HFFc6 (cell line): Measurements from ENCODE around the gene SLC7A4. TPM values are rescaled to one million over a fixed set of nuclear protein-coding genes. Genes with fewer than 3 reads are reported as not detected.
"Not testable (repeated sequence)": the region's sequence is repeated elsewhere in the genome, so short reads cannot be mapped to it uniquely, and the experiment has no call there.

Experiments
- DNase-seq: peaks from one replicate; pipeline ENCODE4 v3.0.0-alpha.2; 2018
- H3K27ac Mint-ChIP-seq: 2 replicates; pipeline ENCODE4 v1.8.0; 2020; ENCODE audit warnings: mild to moderate bottlenecking, mixed read lengths
- H3K27me3 Mint-ChIP-seq: 2 replicates; pipeline ENCODE4 v1.8.0; 2021; ENCODE audit warnings: mild to moderate bottlenecking, moderate library complexity, mixed read lengths; ENCODE audit not compliant: insufficient read depth
- H3K36me3 Mint-ChIP-seq: 2 replicates; pipeline ENCODE4 v1.8.0; 2021; ENCODE audit warnings: low read depth, mixed read lengths
- H3K4me1 Mint-ChIP-seq: 2 replicates; pipeline ENCODE4 v1.8.0; 2020; ENCODE audit warnings: low read depth, mixed read lengths
- H3K4me3 Mint-ChIP-seq: 2 replicates; pipeline ENCODE4 v1.8.0; 2020; ENCODE audit warnings: mild to moderate bottlenecking, moderate library complexity, mixed read lengths
- H3K9me3 Mint-ChIP-seq: 2 replicates; pipeline ENCODE4 v1.8.0; 2020; ENCODE audit warnings: mild to moderate bottlenecking, mixed read lengths
- CTCF ChIP-seq: fragments of 200-600 bp; sonication (generic); IDR thresholded peaks from 2 replicates; pipeline ENCODE4 v1.5.0; 2021; ENCODE audit warnings: antibody characterized with exemption, mild to moderate bottlenecking
- total RNA-seq, 6 experiments: library from RNA; stranded (reverse); fragmentation: NEBNext Ultra II Directional; extraction: Animal tissue kit (Norgen Biotek cat#: 25700); gene quantifications; 2 replicates in 1 of 6; 3 replicates in 5 of 6; pipeline ENCODE4 v1.2.3, GENCODE V29; 2021

The SLC7A4 gene
- total RNA-seq, 6 experiments from 2014 or later: 0.07 TPM; not detected in 5

- Mint-ChIP-seq H3K27me3 (peaks cover 10% of the 10 kb centered on the region), H3K4me1 (peaks cover 18% of the 10 kb centered on the region), H3K27ac (no peak overlapping the region), H3K9me3 (no peaks in the 10 kb centered on the region), H3K4me3 (no peak overlapping the region), H3K36me3 (no peaks in the 10 kb centered on the region)
- no peak for TF ChIP-seq CTCF
- no peak for DNase-seq
Observed at GRCh38 chr22:21073023-21073422, 40.7 kb upstream of the SLC7A4 start.

- not testable (repeated sequence) for H3K27ac Mint-ChIP-seq, H3K9me3 Mint-ChIP-seq, DNase-seq, H3K4me3 Mint-ChIP-seq, H3K36me3 Mint-ChIP-seq
- peaks cover 18% of the 10 kb centered on the region for H3K4me1 Mint-ChIP-seq
- peaks cover 15% of the 10 kb centered on the region for H3K27me3 Mint-ChIP-seq
Observed at GRCh38 chr22:21071796-21072195, 39.4 kb upstream of the SLC7A4 start.

GRCh38 chr22:21070690-21071615 lies 38.6 kb upstream of the SLC7A4 start:
- no peaks in the 10 kb centered on the region for H3K36me3 Mint-ChIP-seq
- no peak overlapping the region for H3K4me3 Mint-ChIP-seq
- H3K9me3 Mint-ChIP-seq: no peaks in the 10 kb centered on the region
- no peak overlapping the region for H3K27ac Mint-ChIP-seq
- H3K27me3 Mint-ChIP-seq: peaks cover 17% of the 10 kb centered on the region
- TF ChIP-seq CTCF: no peak
- peaks cover 18% of the 10 kb centered on the region for H3K4me1 Mint-ChIP-seq
- DNase-seq: no peak

GRCh38 chr22:21069375-21069774 lies 37.0 kb upstream of the SLC7A4 start:
- H3K4me1 Mint-ChIP-seq: peaks cover 21% of the 10 kb centered on the region
- H3K9me3 Mint-ChIP-seq: no peaks in the 10 kb centered on the region
- DNase-seq: no peak
- no peaks in the 10 kb centered on the region for H3K36me3 Mint-ChIP-seq
- H3K27me3 Mint-ChIP-seq: peaks cover 17% of the 10 kb centered on the region
- no peak overlapping the region for H3K4me3 Mint-ChIP-seq
- no peak for TF ChIP-seq CTCF
- H3K27ac Mint-ChIP-seq: no peak overlapping the region

- TF ChIP-seq CTCF: no peak
- Mint-ChIP-seq H3K4me3 (no peak overlapping the region), H3K27me3 (peaks cover 17% of the 10 kb centered on the region), H3K27ac (no peak overlapping the region), H3K4me1 (peaks cover 15% of the 10 kb centered on the region), H3K36me3 (no peaks in the 10 kb centered on the region), H3K9me3 (no peaks in the 10 kb centered on the region)
- DNase-seq: no peak
Observed at GRCh38 chr22:21068681-21069276, 36.4 kb upstream of the SLC7A4 start.
